Spleen (tissue), 11 donors: ENCODE measurements around the gene KIR2DL3. TPM values are rescaled to one million over a fixed set of nuclear protein-coding genes. Genes with fewer than 3 reads are reported as not detected.
"Not testable (repeated sequence)": the region's sequence is repeated elsewhere in the genome, so short reads cannot be mapped to it uniquely, and the experiment has no call there.

Experiments
- DNase-seq: peaks from one replicate; pipeline ENCODE4 v3.0.0-alpha.2; 2020
- H3K27ac ChIP-seq, 8 donors: fragments of 200-600 bp; sonication (generic) in 7 of 8; 1 replicate in 4 of 8; 2 replicates in 4 of 8; pipeline versions ENCODE4 v1.5.0 to v1.8.0; 2016 to 2021; ENCODE audit warnings: inconsistent platforms in 4 of 8, mild to moderate bottlenecking in 4 of 8, moderate library complexity in 1 of 8
- H3K27me3 ChIP-seq, 7 donors: fragments of 200-600 bp; sonication (generic) in 6 of 7; replicated peaks in 1 of 7; 1 replicate in 4 of 7; 2 replicates in 3 of 7; pipeline versions ENCODE4 v1.5.0 to v1.8.0; 2016 to 2021; ENCODE audit warnings: inconsistent platforms in 3 of 7, mild to moderate bottlenecking in 1 of 7
- H3K36me3 ChIP-seq, 6 donors: fragments of 200-600 bp; sonication (generic) in 5 of 6; 1 replicate in 4 of 6; 2 replicates in 2 of 6; pipeline versions ENCODE4 v1.5.0 to v1.8.0; 2016 to 2021; ENCODE audit warnings: inconsistent platforms in 2 of 6
- H3K4me1 ChIP-seq, 6 donors: fragments of 200-600 bp; sonication (generic) in 5 of 6; 1 replicate in 3 of 6; 2 replicates in 3 of 6; pipeline versions ENCODE4 v1.5.0 to v1.8.0; 2016 to 2021; ENCODE audit warnings: inconsistent platforms in 3 of 6
- H3K4me3 ChIP-seq, 8 donors: fragments of 200-600 bp; sonication (generic) in 7 of 8; 1 replicate in 4 of 8; 2 replicates in 4 of 8; pipeline versions ENCODE4 v1.5.0 to v1.8.0; 2016 to 2021; ENCODE audit warnings: inconsistent platforms in 4 of 8, mild to moderate bottlenecking in 4 of 8, moderate library complexity in 2 of 8
- H3K9me3 ChIP-seq, 8 donors: fragments of 200-600 bp; sonication (generic) in 7 of 8; 1 replicate in 4 of 8; 2 replicates in 4 of 8; pipeline versions ENCODE4 v1.5.0 to v1.8.0; 2016 to 2021; ENCODE audit warnings: inconsistent platforms in 4 of 8
- CTCF ChIP-seq, 11 experiments: fragments of 200-600 bp in 7 of 11; fragments of 450-650 bp in 4 of 11; sonication (generic) in 4 of 11; IDR thresholded peaks in 8 of 11; conservative IDR thresholded peaks in 3 of 11; 1 replicate in 7 of 11; 2 replicates in 4 of 11; pipeline versions ENCODE4 v1.4.0 to v1.8.0; 2016 to 2021; ENCODE audit warnings: antibody characterized with exemption in 11 of 11, inconsistent platforms in 4 of 11, mild to moderate bottlenecking in 1 of 11
- POLR2A ChIP-seq, 3 donors: fragments of 450-650 bp; IDR thresholded peaks; one replicate each; pipeline ENCODE4 v1.5.1; 2017; ENCODE audit warnings: antibody characterized with exemption in 3 of 3, mild to moderate bottlenecking in 1 of 3
- POLR2AphosphoS5 ChIP-seq, 3 donors: sonication (generic); formaldehyde crosslinking; IDR thresholded peaks; one replicate each; pipeline ENCODE4 v1.5.1; 2017; ENCODE audit warnings: antibody characterized with exemption in 3 of 3
- WGBS, 5 donors: extraction: QIAGEN DNeasy Blood & Tissue Kit in 3 of 5; methylation state at CpG; one replicate each; pipeline versions ENCODE4 v1.1.5 to v1.1.7; 2013 to 2018; 5-methylcytosine and 5-hydroxymethylcytosine counted together
- intact Hi-C: fragments of 100-400 bp; cut with DNase I; formaldehyde crosslinking; loops from one replicate; pipeline ENCODE4 v1.15.0; 2023; ENCODE audit warnings: low total_unique reads
- polyA plus RNA-seq, 3 donors: library from polyadenylated mRNA; stranded (reverse); fragments of 200-250 nt; gene quantifications; one replicate each; pipeline ENCODE4 v1.2.1, GENCODE V29; 2013
- total RNA-seq, 7 donors: library from RNA; depleted of rRNA in 3 of 7; stranded (reverse); fragments of >200 nt in 3 of 7; fragmentation: NEBNext Ultra II Directional in 4 of 7; extraction: Animal tissue kit (Norgen Biotek cat#: 25700) in 4 of 7; gene quantifications; one replicate each; pipeline versions ENCODE4 v1.1.0 to v1.2.1, GENCODE V29; 2016 to 2021
- donor health status: healthy with polysubstance abuse.
- donor health status: DM: no; HTN: no; CAD: no; lungs with moderate emphysema.
- donor health status: DM: no; HTN: no; CAD: no.
- donor health status: Bipolar disorder and iron deficiency.
- donor health status: healthy.
- donor health status: DM: no; HTN: no; CAD: no.
- donor health status: DM: yes; HTN: yes; CAD: no.

KIR2DL3 gene
- total and polyA plus RNA-seq, 10 donors: 0.07 to 3.5 (median 1.1) TPM; not detected in 1

GRCh38 chr19:54696117-54696548 lies 42.2 kb upstream of the KIR2DL3 start:
- Histone ChIP-seq H3K36me3 (no peaks in the 10 kb centered on the region), H3K27me3 (peaks cover 0 to 73% (median 0%) of the 10 kb centered on the region in 7 donors), H3K27ac (no peak overlapping the region), H3K9me3 (peaks cover 0 to 7% (median 0%) of the 10 kb centered on the region in 8 donors), H3K4me1 (peaks cover 0 to 14% (median 0%) of the 10 kb centered on the region in 6 donors), H3K4me3 (no peak overlapping the region)
- DNase-seq: no peak
- intact Hi-C loops: no loop called here
- TF ChIP-seq POLR2A (IDR thresholded peaks at IDR 0.05) (no peak), POLR2AphosphoS5 (IDR thresholded peaks at IDR 0.05) (no peak), CTCF (IDR thresholded peaks at IDR 0.05 in 8 of 11, conservative IDR thresholded peaks at IDR 0.05 in 3 of 11) (no peak)
- 47 to 69% (median 56%) methylated on average over 5 to 8 of the region's 8 CpGs for WGBS, 5 donors

DNA sequence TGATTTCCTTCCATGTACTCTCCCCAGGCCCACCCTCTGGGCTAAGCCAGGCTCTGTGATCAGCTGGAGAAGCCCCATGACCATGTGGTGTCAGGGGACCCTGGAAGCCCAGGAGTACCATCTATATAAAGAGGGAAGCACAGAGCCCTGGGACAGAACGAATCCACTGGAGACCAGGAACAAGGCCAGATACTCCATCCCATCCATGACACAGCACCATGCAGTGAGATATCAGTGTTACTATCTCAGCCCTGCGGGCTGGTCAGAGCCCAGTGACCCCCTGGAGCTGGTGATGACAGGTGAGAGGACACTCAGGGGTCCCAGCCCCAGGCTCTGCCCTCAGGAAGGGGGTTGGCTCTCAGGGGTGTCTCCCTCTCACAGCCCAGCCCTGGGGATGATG lies 41.5 kb upstream of the KIR2DL3 start:
- 21 to 43% (median 36%) methylated on average over 2 of the region's 2 CpGs for whole genome bisulfite sequencing, 5 donors
- no peaks in the 10 kb centered on the region for H3K36me3 ChIP-seq
- no peak overlapping the region for H3K27ac ChIP-seq
- H3K9me3 ChIP-seq: peaks cover 0 to 7% (median 0%) of the 10 kb centered on the region in 8 donors
- no peak for TF ChIP-seq POLR2AphosphoS5 (IDR thresholded peaks at IDR 0.05)
- TF ChIP-seq POLR2A (IDR thresholded peaks at IDR 0.05): no peak
- TF ChIP-seq CTCF (IDR thresholded peaks at IDR 0.05 in 8 of 11, conservative IDR thresholded peaks at IDR 0.05 in 3 of 11): no peak
- no peak overlapping the region for H3K4me3 ChIP-seq
- intact Hi-C loops: no loop called here
- no peak for DNase-seq
- H3K27me3 ChIP-seq: peaks cover 0 to 75% (median 0%) of the 10 kb centered on the region in 7 donors
- peaks cover 0 to 13% (median 0%) of the 10 kb centered on the region in 6 donors for H3K4me1 ChIP-seq

- H3K4me3 ChIP-seq, H3K27ac ChIP-seq, intact Hi-C loops, H3K36me3 ChIP-seq, DNase-seq, H3K9me3 ChIP-seq, H3K4me1 ChIP-seq: not testable (repeated sequence)
- H3K27me3 ChIP-seq: peaks cover 0 to 66% (median 0%) of the 10 kb centered on the region in 7 donors
- WGBS, 5 donors: 78 to 85% (median 83%) methylated on average over 9 to 13 of the region's 13 CpGs
Observed at GRCh38 chr19:54697716-54698115, 40.6 kb upstream of the KIR2DL3 start.

- H3K27ac ChIP-seq: no peak overlapping the region
- intact Hi-C loops: no loop called here
- H3K36me3 ChIP-seq: no peaks in the 10 kb centered on the region
- 69 to 83% (median 75%) methylated on average over 8 of the region's 8 CpGs for WGBS, 5 donors
- no peak for DNase-seq
- peaks cover 0 to 14% (median 0%) of the 10 kb centered on the region in 6 donors for H3K4me1 ChIP-seq
- TF ChIP-seq POLR2AphosphoS5 (IDR thresholded peaks at IDR 0.05): no peak
- TF ChIP-seq CTCF (IDR thresholded peaks at IDR 0.05 in 8 of 11, conservative IDR thresholded peaks at IDR 0.05 in 3 of 11): no peak
- no peak for TF ChIP-seq POLR2A (IDR thresholded peaks at IDR 0.05)
- peaks cover 0 to 30% (median 0%) of the 10 kb centered on the region in 7 donors for H3K27me3 ChIP-seq
- H3K4me3 ChIP-seq: no peak overlapping the region
- no peaks in the 10 kb centered on the region for H3K9me3 ChIP-seq
Observed at GRCh38 chr19:54704928-54705327, 33.4 kb upstream of the KIR2DL3 start.

GRCh38 chr19:54707962-54708361 lies 30.4 kb upstream of the KIR2DL3 start:
- H3K9me3 ChIP-seq: no peaks in the 10 kb centered on the region
- H3K4me3 ChIP-seq: no peak overlapping the region
- H3K4me1 ChIP-seq: peaks cover 0 to 23% (median 3%) of the 10 kb centered on the region in 6 donors
- peak; percentile 78 for DNase-seq
- no peak for TF ChIP-seq POLR2A (IDR thresholded peaks at IDR 0.05)
- TF ChIP-seq POLR2AphosphoS5 (IDR thresholded peaks at IDR 0.05): peak in 1 of 3 donors; percentile 37
- H3K27ac ChIP-seq: no peak overlapping the region
- H3K27me3 ChIP-seq: peaks cover 0 to 16% (median 0%) of the 10 kb centered on the region in 7 donors
- intact Hi-C loops: no loop called here
- 16 to 30% (median 24%) methylated on average over 2 to 4 of the region's 4 CpGs for WGBS, 5 donors
- no peaks in the 10 kb centered on the region for H3K36me3 ChIP-seq
